Thyroid gland (tissue), 4 donors: Measurements from ENCODE around the gene GABRA5.

Source experiments
- POLR2A ChIP-seq, 2 donors: fragments of 450-650 bp; IDR thresholded peaks; one replicate each; pipeline ENCODE4 v1.6.1; 2017; ENCODE audit warnings: antibody characterized with exemption in 2 of 2, mild to moderate bottlenecking in 2 of 2, moderate library complexity in 1 of 2
- TF ChIP-seq, protein P1 (sequence below), 6 experiments: fragments of 200-600 bp in 3 of 6; fragments of 450-650 bp in 3 of 6; sonication (generic) in 3 of 6; IDR thresholded peaks; one replicate each; pipeline ENCODE4 v1.5.1; 2016 to 2019; ENCODE audit warnings: antibody characterized with exemption in 6 of 6, mild to moderate bottlenecking in 2 of 6, inconsistent platforms in 1 of 6, moderate library complexity in 1 of 6

GRCh38 chr15:26889298-26889898 is 22.5 kb downstream of the GABRA5 start:
- TF ChIP-seq, protein P1, sequence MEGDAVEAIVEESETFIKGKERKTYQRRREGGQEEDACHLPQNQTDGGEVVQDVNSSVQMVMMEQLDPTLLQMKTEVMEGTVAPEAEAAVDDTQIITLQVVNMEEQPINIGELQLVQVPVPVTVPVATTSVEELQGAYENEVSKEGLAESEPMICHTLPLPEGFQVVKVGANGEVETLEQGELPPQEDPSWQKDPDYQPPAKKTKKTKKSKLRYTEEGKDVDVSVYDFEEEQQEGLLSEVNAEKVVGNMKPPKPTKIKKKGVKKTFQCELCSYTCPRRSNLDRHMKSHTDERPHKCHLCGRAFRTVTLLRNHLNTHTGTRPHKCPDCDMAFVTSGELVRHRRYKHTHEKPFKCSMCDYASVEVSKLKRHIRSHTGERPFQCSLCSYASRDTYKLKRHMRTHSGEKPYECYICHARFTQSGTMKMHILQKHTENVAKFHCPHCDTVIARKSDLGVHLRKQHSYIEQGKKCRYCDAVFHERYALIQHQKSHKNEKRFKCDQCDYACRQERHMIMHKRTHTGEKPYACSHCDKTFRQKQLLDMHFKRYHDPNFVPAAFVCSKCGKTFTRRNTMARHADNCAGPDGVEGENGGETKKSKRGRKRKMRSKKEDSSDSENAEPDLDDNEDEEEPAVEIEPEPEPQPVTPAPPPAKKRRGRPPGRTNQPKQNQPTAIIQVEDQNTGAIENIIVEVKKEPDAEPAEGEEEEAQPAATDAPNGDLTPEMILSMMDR (IDR thresholded peaks at IDR 0.05) = peak; percentile 34 to 84 (median 62)
- TF ChIP-seq POLR2A (IDR thresholded peaks at IDR 0.05) = no peak
